ENCODE measurements around the gene TBX2. TPM values are rescaled to one million over a fixed set of nuclear protein-coding genes. Genes with fewer than 3 reads are reported as not detected.
A peak's percentile ranks its signal among the peaks of the same experiment; 100 is the strongest.

The TBX2 gene
- total RNA-seq, 1 donor from 2014 or later = not detected

DNA sequence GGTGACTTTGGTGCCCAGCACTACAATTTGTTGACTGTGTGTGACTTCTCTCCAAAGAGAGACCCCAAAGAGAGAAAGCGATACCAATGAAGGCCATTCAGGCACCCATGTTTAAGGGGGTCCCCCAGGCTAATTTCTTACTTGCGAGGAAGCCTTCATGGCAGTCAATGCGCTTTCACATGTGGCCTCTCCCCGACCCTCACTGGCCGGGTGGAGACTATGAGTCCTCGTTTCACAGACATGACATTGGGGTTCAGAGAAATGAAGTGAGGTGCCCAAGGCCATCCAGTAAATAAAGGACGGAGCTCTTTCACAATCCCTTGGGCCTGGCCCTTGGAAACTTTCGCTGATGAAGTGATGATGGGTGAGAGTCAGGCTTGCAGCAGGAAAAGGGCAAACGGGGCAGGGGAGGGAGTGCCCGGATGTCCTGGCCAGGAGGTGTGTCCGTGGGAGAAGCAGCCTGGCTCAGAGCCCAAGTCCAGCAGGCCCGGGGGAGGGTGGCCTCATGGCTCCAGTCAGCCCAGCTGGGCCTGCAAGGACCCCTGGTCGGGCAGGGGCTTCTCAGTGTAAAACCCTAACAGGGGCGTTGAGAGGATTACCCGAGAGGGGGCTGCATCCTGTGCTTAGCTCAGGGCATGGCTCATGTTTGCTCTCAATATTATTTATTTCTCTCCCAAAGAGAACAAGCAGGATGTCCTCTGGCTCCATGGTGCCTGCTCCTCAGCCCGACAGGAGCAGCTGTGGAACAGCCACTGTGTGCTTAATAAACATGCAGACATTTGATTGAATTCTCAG lies 14.7 kb downstream of the TBX2 start:
- no peak overlapping the region for H3K4me3 Mint-ChIP-seq
- no peak overlapping the region for H3K27ac Mint-ChIP-seq
- peaks cover 2% of the 10 kb centered on the region for H3K36me3 Mint-ChIP-seq (ENCODE audit: low read depth)
- H3K9me3 Mint-ChIP-seq = no peaks in the 10 kb centered on the region
- intact Hi-C loops (cut with micrococcal nuclease) = loop anchor here (5.0 to 10.0 kb wide), 3 partner anchors 170 to 648 kb away; no protein-coding TSS in a partner anchor
- H3K27me3 Mint-ChIP-seq = peaks cover 50% of the 10 kb centered on the region
- peaks cover 9% of the 10 kb centered on the region for H3K4me1 Mint-ChIP-seq
- DNase-seq = no peak

DNA sequence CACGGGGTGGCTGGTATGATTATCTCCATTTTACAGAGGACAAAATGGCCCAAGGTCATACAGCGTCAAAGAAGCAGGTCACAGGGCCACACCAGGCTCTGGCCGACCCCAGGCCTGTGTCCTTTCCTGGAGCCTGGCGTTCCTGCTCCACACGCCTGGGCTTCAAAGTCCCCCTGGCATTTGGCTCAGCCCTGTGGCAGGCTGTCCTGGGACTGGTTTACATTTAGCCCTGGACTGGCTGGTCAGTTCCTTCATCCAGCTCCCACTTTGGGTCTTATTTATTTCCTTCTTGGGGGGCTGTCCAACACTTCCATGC lies 15.3 kb downstream of the TBX2 start:
- no peaks in the 10 kb centered on the region for H3K9me3 Mint-ChIP-seq
- H3K4me1 Mint-ChIP-seq = peaks cover 7% of the 10 kb centered on the region
- H3K27ac Mint-ChIP-seq = no peak overlapping the region
- peaks cover 2% of the 10 kb centered on the region for H3K36me3 Mint-ChIP-seq (ENCODE audit: low read depth)
- DNase-seq = no peak
- peaks cover 49% of the 10 kb centered on the region for H3K27me3 Mint-ChIP-seq
- intact Hi-C loops (cut with micrococcal nuclease) = loop anchor here (5.0 to 10.0 kb wide), 3 partner anchors 170 to 647 kb away; no protein-coding TSS in a partner anchor
- no peak overlapping the region for H3K4me3 Mint-ChIP-seq

DNA sequence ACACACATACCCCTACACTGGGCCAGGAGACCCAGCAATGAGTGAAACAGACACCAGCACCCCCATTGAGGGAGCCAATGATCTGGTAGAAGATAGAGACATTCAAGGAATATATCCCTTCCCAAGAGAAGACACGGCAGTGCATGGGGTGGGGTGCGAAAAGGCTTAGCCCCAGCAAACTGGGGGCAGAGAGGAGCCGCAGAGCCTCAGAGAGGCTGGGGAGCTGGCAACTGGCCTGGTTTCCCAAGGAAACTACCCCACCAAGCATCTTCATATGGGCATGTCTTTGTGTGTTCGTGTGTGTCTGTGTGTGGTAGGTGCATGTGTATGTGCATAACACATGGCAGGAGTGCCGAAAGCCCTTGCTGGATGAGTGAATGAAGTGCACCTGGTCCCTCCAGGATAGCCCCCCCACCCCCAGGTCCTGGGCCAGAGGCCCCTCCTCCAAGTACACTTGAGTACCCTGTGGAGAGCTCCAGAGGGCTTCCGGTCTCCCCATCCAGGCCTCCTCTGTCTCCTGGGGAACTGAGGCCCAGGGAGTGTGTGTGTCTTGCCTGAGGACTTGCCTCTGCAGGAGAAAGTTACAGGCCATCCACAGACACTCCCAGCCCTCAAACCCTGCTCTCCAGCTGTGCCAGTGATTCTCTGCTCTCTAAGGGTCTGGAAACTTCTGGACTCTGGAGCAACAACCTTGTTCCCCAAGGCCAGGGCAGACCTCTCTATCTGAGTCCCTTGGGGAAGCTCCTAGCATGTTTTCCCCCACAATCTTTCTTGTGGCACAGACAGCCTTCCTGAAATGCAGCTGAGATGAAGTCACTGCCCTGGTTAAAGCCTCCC lies 15.9 kb downstream of the TBX2 start:
- Mint-ChIP-seq H3K9me3 (no peaks in the 10 kb centered on the region), H3K27me3 (peaks cover 47% of the 10 kb centered on the region), H3K36me3 (ENCODE audit: low read depth) (no peaks in the 10 kb centered on the region), H3K4me1 (peaks cover 1% of the 10 kb centered on the region), H3K27ac (no peak overlapping the region), H3K4me3 (no peak overlapping the region)
- intact Hi-C loops (cut with micrococcal nuclease) = loop anchor here (10.0 kb wide), 1 partner anchor 169 kb away; no protein-coding TSS in a partner anchor
- no peak for DNase-seq

DNA sequence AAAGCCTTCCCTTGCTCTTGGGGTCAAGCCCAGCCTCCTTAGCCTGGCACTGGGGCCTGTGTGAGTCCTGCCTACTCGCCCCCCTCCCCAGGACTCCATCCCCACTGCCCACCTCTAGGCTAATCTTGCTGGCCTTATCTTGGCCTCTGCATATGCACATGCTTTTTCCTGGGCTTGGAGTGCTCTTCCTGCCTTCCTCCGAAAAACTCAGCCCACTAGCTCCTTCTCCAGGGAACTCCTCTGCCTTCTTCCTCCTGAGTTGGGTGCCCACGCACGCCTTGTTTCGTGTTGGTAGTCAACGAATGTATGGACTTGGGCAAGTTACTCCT lies 16.5 kb downstream of the TBX2 start:
- H3K9me3 Mint-ChIP-seq = no peaks in the 10 kb centered on the region
- H3K4me1 Mint-ChIP-seq = no peaks in the 10 kb centered on the region
- H3K27me3 Mint-ChIP-seq = peaks cover 46% of the 10 kb centered on the region
- no peaks in the 10 kb centered on the region for H3K36me3 Mint-ChIP-seq (ENCODE audit: low read depth)
- H3K4me3 Mint-ChIP-seq = no peak overlapping the region
- DNase-seq = peak; percentile 55
- no peak overlapping the region for H3K27ac Mint-ChIP-seq
- intact Hi-C loops (cut with micrococcal nuclease) = loop anchor here (10.0 kb wide), 1 partner anchor 169 kb away; no protein-coding TSS in a partner anchor

DNA sequence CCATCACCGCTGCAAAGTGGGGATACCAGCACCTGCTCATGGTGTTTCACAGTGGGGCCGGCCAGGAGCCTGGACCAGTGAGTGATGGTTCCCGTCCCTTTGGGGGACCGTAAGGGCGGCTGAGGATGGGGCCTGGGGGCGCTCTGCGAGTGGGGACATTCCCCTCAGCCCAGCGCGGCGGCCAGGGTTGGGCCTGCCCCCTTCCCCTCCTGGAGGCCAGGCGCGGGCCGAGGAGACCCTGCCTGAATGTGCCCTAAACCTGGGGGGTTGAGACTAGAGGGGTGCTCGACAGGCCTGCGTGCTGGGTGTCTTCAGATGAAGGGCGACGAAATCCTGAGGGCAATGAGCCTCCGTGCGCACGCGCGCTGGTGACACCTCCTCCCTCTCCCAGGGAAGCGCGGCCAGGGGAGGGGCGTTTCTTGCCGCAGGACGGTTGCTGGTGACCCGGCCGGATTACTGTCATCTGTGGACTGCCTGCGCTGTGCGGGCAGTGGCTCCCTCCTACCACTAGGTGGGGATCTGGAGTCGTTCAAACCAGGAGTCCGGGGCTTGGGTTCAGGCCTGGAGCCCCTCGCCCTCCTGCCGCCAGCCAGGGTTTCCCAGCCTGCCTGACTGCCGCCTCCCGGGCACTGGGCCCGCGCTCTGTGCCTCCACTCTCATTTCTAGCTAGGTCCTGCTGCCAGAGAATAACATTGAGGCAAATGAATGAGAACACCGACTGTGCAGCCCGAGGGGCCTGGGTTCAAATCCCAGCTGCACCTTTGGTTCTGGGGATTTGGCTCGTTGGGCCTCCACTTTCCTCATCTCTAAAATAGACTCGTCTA lies 17.1 kb downstream of the TBX2 start:
- intact Hi-C loops (cut with micrococcal nuclease) = loop anchor here (10.0 kb wide), 1 partner anchor 168 kb away; no protein-coding TSS in a partner anchor
- Mint-ChIP-seq H3K9me3 (no peaks in the 10 kb centered on the region), H3K4me1 (no peaks in the 10 kb centered on the region), H3K27ac (no peak overlapping the region), H3K4me3 (no peak overlapping the region), H3K27me3 (peaks cover 50% of the 10 kb centered on the region), H3K36me3 (ENCODE audit: low read depth) (no peaks in the 10 kb centered on the region)
- DNase-seq = peak; percentile 87

- no peak for DNase-seq
- Mint-ChIP-seq H3K4me3 (no peak overlapping the region), H3K27me3 (peaks cover 57% of the 10 kb centered on the region), H3K4me1 (no peaks in the 10 kb centered on the region), H3K36me3 (ENCODE audit: low read depth) (no peaks in the 10 kb centered on the region), H3K9me3 (no peaks in the 10 kb centered on the region), H3K27ac (no peak overlapping the region)
- intact Hi-C loops (cut with micrococcal nuclease) = loop anchor here (10.0 kb wide), 1 partner anchor 166 kb away; no protein-coding TSS in a partner anchor
Measured at GRCh38 chr17:61418449-61418848, 18.8 kb downstream of the TBX2 start.

GRCh38 chr17:61419496-61420046 lies 19.9 kb downstream of the TBX2 start:
- H3K36me3 Mint-ChIP-seq (ENCODE audit: low read depth) = no peaks in the 10 kb centered on the region
- no peak overlapping the region for H3K4me3 Mint-ChIP-seq
- no peak for DNase-seq
- H3K27ac Mint-ChIP-seq = no peak overlapping the region
- H3K27me3 Mint-ChIP-seq = peaks cover 49% of the 10 kb centered on the region
- intact Hi-C loops (cut with micrococcal nuclease) = loop anchor here (10.0 kb wide), 1 partner anchor 165 kb away; no protein-coding TSS in a partner anchor
- no peaks in the 10 kb centered on the region for H3K4me1 Mint-ChIP-seq
- no peaks in the 10 kb centered on the region for H3K9me3 Mint-ChIP-seq

GRCh38 chr17:61420052-61420451 lies 20.4 kb downstream of the TBX2 start:
- H3K9me3 Mint-ChIP-seq = no peaks in the 10 kb centered on the region
- peaks cover 46% of the 10 kb centered on the region for H3K27me3 Mint-ChIP-seq
- intact Hi-C loops (cut with micrococcal nuclease) = no loop called here
- no peaks in the 10 kb centered on the region for H3K36me3 Mint-ChIP-seq (ENCODE audit: low read depth)
- no peak overlapping the region for H3K4me3 Mint-ChIP-seq
- H3K4me1 Mint-ChIP-seq = no peaks in the 10 kb centered on the region
- no peak overlapping the region for H3K27ac Mint-ChIP-seq
- no peak for DNase-seq

DNA sequence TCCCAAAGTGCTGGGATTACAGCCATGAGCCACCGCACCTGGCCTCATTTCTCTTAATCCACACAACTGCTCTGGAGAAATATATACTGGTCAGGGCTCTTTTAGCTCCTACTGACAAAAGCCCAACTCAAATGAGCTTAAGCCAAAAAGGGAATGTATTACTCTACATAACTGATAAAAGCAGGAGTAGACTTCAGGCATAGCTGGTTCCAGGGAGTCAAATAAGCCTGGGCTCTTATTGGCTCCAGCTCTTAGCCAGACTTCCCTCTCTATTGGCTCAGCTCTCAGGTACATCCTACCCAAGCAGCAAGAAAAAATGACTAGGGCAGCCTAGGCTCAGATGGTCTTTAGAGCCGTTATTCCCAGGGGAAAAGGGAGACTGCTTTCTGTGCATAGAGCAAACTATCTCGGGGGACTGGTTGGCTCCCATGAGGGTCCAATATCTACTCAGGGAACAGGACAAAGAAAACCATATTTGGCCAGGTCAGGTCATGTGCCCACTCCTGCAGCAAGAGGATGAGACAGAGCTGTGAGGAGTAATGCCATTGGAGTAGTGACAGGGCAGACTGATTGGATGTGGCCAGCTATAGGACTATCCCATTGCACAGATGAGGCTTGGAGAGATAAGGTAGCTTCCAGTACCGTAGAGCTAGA lies 21.2 kb downstream of the TBX2 start:
- Mint-ChIP-seq H3K27me3 (peaks cover 47% of the 10 kb centered on the region), H3K9me3 (no peaks in the 10 kb centered on the region), H3K4me1 (no peaks in the 10 kb centered on the region), H3K4me3 (no peak overlapping the region), H3K27ac (no peak overlapping the region), H3K36me3 (ENCODE audit: low read depth) (no peaks in the 10 kb centered on the region)
- DNase-seq = no peak
- intact Hi-C loops (cut with micrococcal nuclease) = no loop called here

- DNase-seq = no peak
- H3K27ac Mint-ChIP-seq = no peak overlapping the region
- H3K4me1 Mint-ChIP-seq = no peaks in the 10 kb centered on the region
- intact Hi-C loops (cut with micrococcal nuclease) = no loop called here
- no peak overlapping the region for H3K4me3 Mint-ChIP-seq
- no peaks in the 10 kb centered on the region for H3K36me3 Mint-ChIP-seq (ENCODE audit: low read depth)
- H3K27me3 Mint-ChIP-seq = peaks cover 43% of the 10 kb centered on the region
- no peaks in the 10 kb centered on the region for H3K9me3 Mint-ChIP-seq
Measured at GRCh38 chr17:61421460-61421859, 21.8 kb downstream of the TBX2 start.

GRCh38 chr17:61422116-61422799 lies 22.6 kb downstream of the TBX2 start:
- no peak overlapping the region for H3K4me3 Mint-ChIP-seq
- no peaks in the 10 kb centered on the region for H3K36me3 Mint-ChIP-seq (ENCODE audit: low read depth)
- DNase-seq = no peak
- H3K27ac Mint-ChIP-seq = no peak overlapping the region
- intact Hi-C loops (cut with micrococcal nuclease) = no loop called here
- H3K27me3 Mint-ChIP-seq = peaks cover 44% of the 10 kb centered on the region
- no peaks in the 10 kb centered on the region for H3K9me3 Mint-ChIP-seq
- H3K4me1 Mint-ChIP-seq = no peaks in the 10 kb centered on the region

- intact Hi-C loops (cut with micrococcal nuclease) = no loop called here
- no peaks in the 10 kb centered on the region for H3K36me3 Mint-ChIP-seq (ENCODE audit: low read depth)
- no peak overlapping the region for H3K4me3 Mint-ChIP-seq
- DNase-seq = no peak
- H3K27ac Mint-ChIP-seq = no peak overlapping the region
- peaks cover 3% of the 10 kb centered on the region for H3K9me3 Mint-ChIP-seq
- H3K27me3 Mint-ChIP-seq = peaks cover 49% of the 10 kb centered on the region
- H3K4me1 Mint-ChIP-seq = no peaks in the 10 kb centered on the region
Measured at GRCh38 chr17:61422869-61423268, 23.2 kb downstream of the TBX2 start.

All from activated CD4-positive, alpha-beta T cell treated with anti-CD3 and anti-CD28 coated beads, Interleukin-2, amount 10 ng/mL, durations not matched to agents 24 days and 14 days (primary cell).